ENCODE measurements around the gene TARS2. TPM values are rescaled to one million over a fixed set of nuclear protein-coding genes. Genes with fewer than 3 reads are reported as not detected.

The TARS2 gene
- total RNA-seq, 4 donors from 2014 or later = 15.0 to 26.7 (median 18.4) TPM

- TF ChIP-seq, protein P1, sequence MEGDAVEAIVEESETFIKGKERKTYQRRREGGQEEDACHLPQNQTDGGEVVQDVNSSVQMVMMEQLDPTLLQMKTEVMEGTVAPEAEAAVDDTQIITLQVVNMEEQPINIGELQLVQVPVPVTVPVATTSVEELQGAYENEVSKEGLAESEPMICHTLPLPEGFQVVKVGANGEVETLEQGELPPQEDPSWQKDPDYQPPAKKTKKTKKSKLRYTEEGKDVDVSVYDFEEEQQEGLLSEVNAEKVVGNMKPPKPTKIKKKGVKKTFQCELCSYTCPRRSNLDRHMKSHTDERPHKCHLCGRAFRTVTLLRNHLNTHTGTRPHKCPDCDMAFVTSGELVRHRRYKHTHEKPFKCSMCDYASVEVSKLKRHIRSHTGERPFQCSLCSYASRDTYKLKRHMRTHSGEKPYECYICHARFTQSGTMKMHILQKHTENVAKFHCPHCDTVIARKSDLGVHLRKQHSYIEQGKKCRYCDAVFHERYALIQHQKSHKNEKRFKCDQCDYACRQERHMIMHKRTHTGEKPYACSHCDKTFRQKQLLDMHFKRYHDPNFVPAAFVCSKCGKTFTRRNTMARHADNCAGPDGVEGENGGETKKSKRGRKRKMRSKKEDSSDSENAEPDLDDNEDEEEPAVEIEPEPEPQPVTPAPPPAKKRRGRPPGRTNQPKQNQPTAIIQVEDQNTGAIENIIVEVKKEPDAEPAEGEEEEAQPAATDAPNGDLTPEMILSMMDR (IDR thresholded peaks at IDR 0.05 in 4 of 5, conservative IDR thresholded peaks at IDR 0.05 in 1 of 5) = no peak
- no peak for TF ChIP-seq POLR2A (IDR thresholded peaks at IDR 0.05)
- intact Hi-C loops (cut with DNase I; ENCODE audit: low total_unique reads) = no loop called here
- in situ Hi-C loops (cut with MboI; ENCODE audit: low sequenced_read_pairs in 4 of 4) = no loop called here
These were observed 7.8 kb upstream of the TARS2 start for GRCh38 chr1:150479370-150479769.

GRCh38 chr1:150479927-150480352 is 7.3 kb upstream of the TARS2 start:
- DNase-seq (no peak), ATAC-seq (no peak)
- Histone ChIP-seq H3K9me3 (no peaks in the 10 kb centered on the region), H3K4me3 (no peak overlapping the region), H3K27me3 (no peaks in the 10 kb centered on the region), H3K36me3 (no peaks in the 10 kb centered on the region), H3K27ac (no peak overlapping the region), H3K4me1 (peaks cover 39 to 44% of the 10 kb centered on the region in 2 donors)
- TF ChIP-seq, protein P1 (IDR thresholded peaks at IDR 0.05 in 4 of 5, conservative IDR thresholded peaks at IDR 0.05 in 1 of 5) = no peak
- no peak for TF ChIP-seq POLR2A (IDR thresholded peaks at IDR 0.05)
- intact Hi-C loops (cut with DNase I; ENCODE audit: low total_unique reads) (no loop called here), in situ Hi-C loops (cut with MboI; ENCODE audit: low sequenced_read_pairs in 4 of 4) (no loop called here)

More at GRCh38 chr1:150479370-150479769, 7.8 kb upstream of the TARS2 start:
- Histone ChIP-seq H3K9me3 (no peaks in the 10 kb centered on the region), H3K36me3 (no peaks in the 10 kb centered on the region), H3K4me1 (peaks cover 44 to 50% of the 10 kb centered on the region in 2 donors), H3K4me3 (no peak overlapping the region), H3K27me3 (no peaks in the 10 kb centered on the region), H3K27ac (peak overlapping the region in 2 of 4 donors; percentile 86)
- ATAC-seq = no peak
- DNase-seq = no peak

DNA sequence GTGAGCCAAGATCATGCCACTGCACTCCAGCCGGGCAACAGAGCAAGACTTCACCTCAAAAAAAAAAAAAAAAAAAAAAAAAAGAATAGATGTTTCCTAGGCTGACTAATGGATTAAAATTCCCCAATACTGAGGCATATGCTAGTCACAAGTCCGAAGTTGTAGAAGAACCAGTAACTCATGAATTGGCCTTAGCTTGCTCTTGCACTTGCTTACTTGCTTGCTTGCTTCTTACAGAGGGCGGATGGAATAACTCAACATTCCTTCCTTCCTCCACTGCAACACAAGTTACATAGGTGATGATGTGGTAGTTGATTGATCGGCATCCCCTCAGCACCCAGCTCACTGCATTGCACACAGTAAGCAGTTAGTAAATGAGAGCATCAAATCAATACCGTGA is 2.8 kb upstream of the TARS2 start:
- DNase-seq = no peak
- Histone ChIP-seq H3K27me3 (no peaks in the 10 kb centered on the region), H3K27ac (no peak overlapping the region), H3K4me1 (peaks cover 16 to 19% of the 10 kb centered on the region in 2 donors), H3K9me3 (no peaks in the 10 kb centered on the region), H3K36me3 (peaks cover 0 to 4% of the 10 kb centered on the region in 2 donors), H3K4me3 (no peak overlapping the region)
- ATAC-seq = no peak
- intact Hi-C loops (cut with DNase I; ENCODE audit: low total_unique reads) (no loop called here), in situ Hi-C loops (cut with MboI; ENCODE audit: low sequenced_read_pairs in 4 of 4) (no loop called here)
- TF ChIP-seq, protein P1 (IDR thresholded peaks at IDR 0.05 in 4 of 5, conservative IDR thresholded peaks at IDR 0.05 in 1 of 5) = no peak
- TF ChIP-seq POLR2A (IDR thresholded peaks at IDR 0.05) = no peak

- ATAC-seq (no peak), DNase-seq (no peak)
- intact Hi-C loops (cut with DNase I; ENCODE audit: low total_unique reads) (loop anchor here (5.0 kb wide), 1 partner anchor 142 kb away; the partner anchor contains the start of gene ENSA), in situ Hi-C loops (cut with MboI; ENCODE audit: low sequenced_read_pairs in 4 of 4) (no loop called here)
- peaks cover 16 to 19% of the 10 kb centered on the region in 2 donors for H3K4me1 ChIP-seq
- H3K9me3 ChIP-seq = no peaks in the 10 kb centered on the region
- H3K27me3 ChIP-seq = no peaks in the 10 kb centered on the region
- H3K36me3 ChIP-seq = peaks cover 0 to 8% of the 10 kb centered on the region in 2 donors
- TF ChIP-seq, protein P1 (IDR thresholded peaks at IDR 0.05 in 4 of 5, conservative IDR thresholded peaks at IDR 0.05 in 1 of 5) = no peak
- TF ChIP-seq POLR2A (IDR thresholded peaks at IDR 0.05) = no peak
- H3K4me3 ChIP-seq = no peak overlapping the region
- H3K27ac ChIP-seq = peak overlapping the region in 2 of 4 donors; percentile 34 to 57
These were observed 2.4 kb upstream of the TARS2 start for GRCh38 chr1:150484861-150485260.

- intact Hi-C loops (cut with DNase I; ENCODE audit: low total_unique reads) = loop anchor here (2.0 to 5.0 kb wide), 3 partner anchors 27 to 140 kb away; partner anchors contain the start of genes ENSA and FALEC
- DNase-seq (no peak), ATAC-seq (no peak)
- no peak for TF ChIP-seq POLR2A (IDR thresholded peaks at IDR 0.05)
- TF ChIP-seq, protein P1 (IDR thresholded peaks at IDR 0.05 in 4 of 5, conservative IDR thresholded peaks at IDR 0.05 in 1 of 5) = no peak
- in situ Hi-C loops (cut with MboI; ENCODE audit: low sequenced_read_pairs in 4 of 4) = no loop called here
- Histone ChIP-seq H3K27ac (peak overlapping the region; percentile 86 to 94 (median 88)), H3K4me1 (peaks cover 12 to 13% of the 10 kb centered on the region in 2 donors), H3K27me3 (no peaks in the 10 kb centered on the region), H3K9me3 (no peaks in the 10 kb centered on the region), H3K36me3 (peaks cover 0 to 34% of the 10 kb centered on the region in 2 donors), H3K4me3 (peak overlapping the region; percentile 79 to 96 (median 88))
These were observed 520 bp downstream of the TARS2 start for GRCh38 chr1:150487763-150488115.
